ENCODE measurements around the gene PDZK1IP1.
"Not testable (repeated sequence)": the region's sequence is repeated elsewhere in the genome, so short reads cannot be mapped to it uniquely, and the experiment has no call there.

Gene PDZK1IP1

GRCh38 chr1:47223174-47223920 is 33.5 kb upstream of the PDZK1IP1 start:
- no peak for DNase-seq

- DNase-seq = no peak
These were observed 32.6 kb upstream of the PDZK1IP1 start for GRCh38 chr1:47222476-47222875.

GRCh38 chr1:47219590-47220220 is 29.9 kb upstream of the PDZK1IP1 start:
- no peak for DNase-seq

GRCh38 chr1:47219001-47219400 is 29.2 kb upstream of the PDZK1IP1 start:
- DNase-seq = no peak

- no peak for DNase-seq
These were observed 26.6 kb upstream of the PDZK1IP1 start for GRCh38 chr1:47216278-47217059.

GRCh38 chr1:47215713-47216112 is 25.9 kb upstream of the PDZK1IP1 start:
- DNase-seq = no peak

- DNase-seq = no peak
These were observed 24.7 kb upstream of the PDZK1IP1 start for GRCh38 chr1:47214549-47214948.

GRCh38 chr1:47213230-47213963 is 23.6 kb upstream of the PDZK1IP1 start:
- DNase-seq = no peak

GRCh38 chr1:47212636-47213229 is 22.9 kb upstream of the PDZK1IP1 start:
- no peak for DNase-seq

- peak; percentile 54 for DNase-seq
These were observed 22.0 kb upstream of the PDZK1IP1 start for GRCh38 chr1:47211796-47212269.

- DNase-seq = peak; percentile 3
These were observed 20.8 kb upstream of the PDZK1IP1 start for GRCh38 chr1:47210666-47211065.

GRCh38 chr1:47209725-47210325 is 20.0 kb upstream of the PDZK1IP1 start:
- peak; percentile 7 for DNase-seq

- peak; percentile 7 for DNase-seq
These were observed 19.3 kb upstream of the PDZK1IP1 start for GRCh38 chr1:47209091-47209490.

GRCh38 chr1:47208374-47208850 is 18.6 kb upstream of the PDZK1IP1 start:
- no peak for DNase-seq

- DNase-seq = peak; percentile 14
These were observed 18.1 kb upstream of the PDZK1IP1 start for GRCh38 chr1:47207803-47208373.

GRCh38 chr1:47205918-47206317 is 16.1 kb upstream of the PDZK1IP1 start:
- no peak for DNase-seq

- DNase-seq = not testable (repeated sequence)
These were observed 13.7 kb upstream of the PDZK1IP1 start for GRCh38 chr1:47203504-47203903.

GRCh38 chr1:47201179-47201578 is 11.3 kb upstream of the PDZK1IP1 start:
- DNase-seq = peak; percentile 49

GRCh38 chr1:47198214-47198613 is 8.4 kb upstream of the PDZK1IP1 start:
- peak; percentile 3 for DNase-seq

- peak; percentile 21 for DNase-seq
These were observed 6.8 kb upstream of the PDZK1IP1 start for GRCh38 chr1:47196622-47197021.

- DNase-seq = peak; percentile 8
These were observed 6.1 kb upstream of the PDZK1IP1 start for GRCh38 chr1:47195981-47196380.

Data from femur (tissue), 1 donor.